Heart right ventricle (tissue), 16 donors: ENCODE results near the gene THSD8. TPM values are rescaled to one million over a fixed set of nuclear protein-coding genes. Genes with fewer than 3 reads are reported as not detected.
A peak's percentile ranks its signal among the peaks of the same experiment; 100 is the strongest.

ENCODE experiments used
- ATAC-seq, 8 donors: fragments of 200-7000 bp; cut with Tn5 transposase; one replicate each; pipeline ENCODE4 v1.9.1; 2020; ENCODE audit warnings: mild to moderate bottlenecking in 8 of 8, moderate library complexity in 8 of 8, moderate number of reproducible peaks in 1 of 8
- DNase-seq, 2 donors: peaks; one replicate each; pipeline ENCODE4 v3.0.0-alpha.2; 2020
- H3K27ac ChIP-seq, 10 donors: fragments of 200-600 bp; sonication (generic) in 2 of 10; one replicate each; pipeline versions ENCODE4 v1.5.0 to v1.8.0; 2020 to 2022; ENCODE audit warnings: mild to moderate bottlenecking in 3 of 10
- H3K27me3 ChIP-seq, 7 donors: fragments of 200-600 bp; one replicate each; pipeline ENCODE4 v1.8.0; 2021 to 2022; ENCODE audit warnings: mild to moderate bottlenecking in 2 of 7
- H3K36me3 ChIP-seq, 9 donors: fragments of 200-600 bp; sonication (generic) in 1 of 9; one replicate each; pipeline versions ENCODE4 v1.5.0 to v1.8.0; 2020 to 2022; ENCODE audit warnings: mild to moderate bottlenecking in 2 of 9
- H3K4me1 ChIP-seq, 9 donors: fragments of 200-600 bp; sonication (generic) in 1 of 9; one replicate each; pipeline versions ENCODE4 v1.5.0 to v1.8.0; 2020 to 2022; ENCODE audit warnings: mild to moderate bottlenecking in 4 of 9
- H3K4me3 ChIP-seq, 10 donors: fragments of 200-600 bp; sonication (generic) in 2 of 10; one replicate each; pipeline versions ENCODE4 v1.5.0 to v1.8.0; 2020 to 2022; ENCODE audit warnings: mild to moderate bottlenecking in 7 of 10, moderate library complexity in 2 of 10
- H3K9me3 ChIP-seq, 11 donors: fragments of 200-600 bp in 10 of 11; sonication (generic) in 2 of 11; one replicate each; pipeline versions ENCODE4 v1.5.0 to v1.8.0; 2013 to 2022; ENCODE audit warnings: mild to moderate bottlenecking in 2 of 11, control low read depth in 1 of 11, moderate library complexity in 1 of 11
- WGBS, 2 donors: extraction: QIAGEN DNeasy Blood & Tissue Kit; methylation state at CpG; one replicate each; pipeline ENCODE4 v1.1.7; 2013; ENCODE audit warnings: inconsistent platforms in 1 of 2; 5-methylcytosine and 5-hydroxymethylcytosine counted together
- intact Hi-C, 10 donors: fragments of 100-400 bp; cut with DNase I; formaldehyde crosslinking; loops; one replicate each; pipeline versions ENCODE4 v1.11.1 to v1.14.2; 2022
- polyA plus RNA-seq, 2 donors: library from polyadenylated mRNA; stranded (reverse); fragments of 200-250 nt; gene quantifications; one replicate each; pipeline ENCODE4 v1.2.3, GENCODE V29; 2013
- total RNA-seq, 10 donors: library from RNA; stranded (reverse); fragmentation: NEBNext Ultra II Directional in 3 of 10; extraction: Animal tissue kit (Norgen Biotek cat#: 25700) in 3 of 10; gene quantifications; one replicate each; pipeline versions ENCODE4 v1.2.1 to v1.2.4, GENCODE V29; 2021 to 2023
- TF ChIP-seq, protein P1 (sequence below), 9 donors: fragments of 200-600 bp; sonication (generic) in 2 of 9; IDR thresholded peaks; one replicate each; pipeline versions ENCODE4 v1.5.0 to v1.8.0; 2021 to 2022; ENCODE audit warnings: antibody characterized with exemption in 9 of 9, mild to moderate bottlenecking in 5 of 9, moderate library complexity in 1 of 9
- donor health status: Arrhythmogenic right ventricular cardiomyopathy.
- donor health status: ischemic (EF 13 %, LVEDD 7.1; RV severe dilation, severe dysfunction).
- donor health status: healthy with polysubstance abuse.
- donor health status: DM: no; HTN: yes; CAD: no.
- donor health status: DM: no; HTN: no; CAD: no.
- donor health status: ischemic (EF 25% LVEDD 6.9; RV normal size, moderate dysfunction).
- donor health status: ischemic (EF 25% LVEDD 5.7; RV mildly dilated, moderate dysfunction).
- donor health status: healthy.
- donor health status: DM: yes; HTN: yes; CAD: no.
- donor health status: Ischemic cardiomyopathy.
- donor health status: ischemic (EF 35%, LVEDD 5.7; RV mildly dilated, moderate dysfunction).
- donor health status: nonischemic (EF 11% LVEDD 7.7; RV severe dilation, severe dysfunction).
- donor health status: DM: yes; HTN: yes; CAD: no.
- donor health status: PGD.
- donor health status: ischemic (EF 29% LVEDD 5.4; RV normal size, mild dysfunction).
- donor health status: nonischemic (EF 23%, LVEDD 6.1; RV moderate dilation, normal function).

The THSD8 gene
- total and polyA plus RNA-seq, 12 donors: 0.72 to 4.8 (median 2.5) TPM

DNA sequence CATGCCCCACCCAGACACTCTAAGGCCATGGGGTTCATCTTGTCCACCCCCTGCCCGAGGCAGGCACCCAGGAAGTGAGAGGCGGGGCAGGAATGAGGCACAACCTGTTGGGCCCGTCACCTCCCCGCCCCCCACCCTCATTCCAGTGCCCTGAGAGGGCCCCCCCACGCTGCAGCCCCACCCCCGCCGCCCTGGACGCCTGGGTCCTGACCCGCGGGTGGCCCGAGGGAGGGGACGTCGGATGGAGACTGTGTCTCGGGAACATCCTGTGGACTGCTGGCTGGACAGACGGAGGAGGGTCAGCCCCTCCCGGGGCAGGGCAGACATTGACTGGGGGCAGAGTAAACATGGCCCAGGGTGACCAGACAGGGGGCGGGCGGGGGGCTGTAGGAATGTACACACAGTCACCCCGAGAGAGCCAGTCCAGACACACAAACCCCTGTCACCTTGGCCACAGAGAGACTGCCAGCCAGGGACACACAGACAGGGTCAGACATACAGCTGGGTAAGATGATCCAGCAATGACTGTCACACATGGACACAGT, 17.9 kb upstream of the THSD8 start:
- Histone ChIP-seq H3K27ac (peak overlapping the region; percentile 89 to 100 (median 99)), H3K36me3 (no peaks in the 10 kb centered on the region), H3K27me3 (no peaks in the 10 kb centered on the region), H3K9me3 (no peaks in the 10 kb centered on the region), H3K4me3 (peak overlapping the region in 6 of 10 donors; percentile 52 to 63 (median 58)), H3K4me1 (peaks cover 55 to 94% (median 70%) of the 10 kb centered on the region in 9 donors)
- intact Hi-C loops: no loop called here
- TF ChIP-seq, protein P1, sequence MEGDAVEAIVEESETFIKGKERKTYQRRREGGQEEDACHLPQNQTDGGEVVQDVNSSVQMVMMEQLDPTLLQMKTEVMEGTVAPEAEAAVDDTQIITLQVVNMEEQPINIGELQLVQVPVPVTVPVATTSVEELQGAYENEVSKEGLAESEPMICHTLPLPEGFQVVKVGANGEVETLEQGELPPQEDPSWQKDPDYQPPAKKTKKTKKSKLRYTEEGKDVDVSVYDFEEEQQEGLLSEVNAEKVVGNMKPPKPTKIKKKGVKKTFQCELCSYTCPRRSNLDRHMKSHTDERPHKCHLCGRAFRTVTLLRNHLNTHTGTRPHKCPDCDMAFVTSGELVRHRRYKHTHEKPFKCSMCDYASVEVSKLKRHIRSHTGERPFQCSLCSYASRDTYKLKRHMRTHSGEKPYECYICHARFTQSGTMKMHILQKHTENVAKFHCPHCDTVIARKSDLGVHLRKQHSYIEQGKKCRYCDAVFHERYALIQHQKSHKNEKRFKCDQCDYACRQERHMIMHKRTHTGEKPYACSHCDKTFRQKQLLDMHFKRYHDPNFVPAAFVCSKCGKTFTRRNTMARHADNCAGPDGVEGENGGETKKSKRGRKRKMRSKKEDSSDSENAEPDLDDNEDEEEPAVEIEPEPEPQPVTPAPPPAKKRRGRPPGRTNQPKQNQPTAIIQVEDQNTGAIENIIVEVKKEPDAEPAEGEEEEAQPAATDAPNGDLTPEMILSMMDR (IDR thresholded peaks at IDR 0.05): no peak
- ATAC-seq: peak in 7 of 8 donors; percentile 2 to 48 (median 25)
- peak; percentile 63 to 78 for DNase-seq
- WGBS, 2 donors: 14 to 19% methylated on average over 19 of the region's 19 CpGs

- Histone ChIP-seq H3K27me3 (no peaks in the 10 kb centered on the region), H3K4me3 (no peak overlapping the region), H3K27ac (peak overlapping the region; percentile 89 to 100 (median 99)), H3K36me3 (no peaks in the 10 kb centered on the region), H3K9me3 (no peaks in the 10 kb centered on the region), H3K4me1 (peaks cover 51 to 94% (median 72%) of the 10 kb centered on the region in 9 donors)
- intact Hi-C loops: no loop called here
- DNase-seq (no peak), ATAC-seq (no peak)
- 51 to 52% methylated on average over 10 of the region's 10 CpGs for WGBS, 2 donors
- TF ChIP-seq, protein P1 (IDR thresholded peaks at IDR 0.05): no peak
Measured at GRCh38 chr19:12784394-12784870, 17.4 kb upstream of the THSD8 start.

GRCh38 chr19:12784871-12785430, 16.9 kb upstream of the THSD8 start:
- 65 to 77% methylated on average over 5 of the region's 5 CpGs for WGBS, 2 donors
- no peaks in the 10 kb centered on the region for H3K36me3 ChIP-seq
- ATAC-seq (no peak), DNase-seq (no peak)
- H3K27ac ChIP-seq: peak overlapping the region in 9 of 10 donors; percentile 89 to 100 (median 99)
- H3K27me3 ChIP-seq: no peaks in the 10 kb centered on the region
- TF ChIP-seq, protein P1 (IDR thresholded peaks at IDR 0.05): no peak
- peaks cover 51 to 89% (median 72%) of the 10 kb centered on the region in 9 donors for H3K4me1 ChIP-seq
- H3K9me3 ChIP-seq: no peaks in the 10 kb centered on the region
- intact Hi-C loops: no loop called here
- peak overlapping the region in 2 of 10 donors; percentile 7 to 19 for H3K4me3 ChIP-seq

DNA sequence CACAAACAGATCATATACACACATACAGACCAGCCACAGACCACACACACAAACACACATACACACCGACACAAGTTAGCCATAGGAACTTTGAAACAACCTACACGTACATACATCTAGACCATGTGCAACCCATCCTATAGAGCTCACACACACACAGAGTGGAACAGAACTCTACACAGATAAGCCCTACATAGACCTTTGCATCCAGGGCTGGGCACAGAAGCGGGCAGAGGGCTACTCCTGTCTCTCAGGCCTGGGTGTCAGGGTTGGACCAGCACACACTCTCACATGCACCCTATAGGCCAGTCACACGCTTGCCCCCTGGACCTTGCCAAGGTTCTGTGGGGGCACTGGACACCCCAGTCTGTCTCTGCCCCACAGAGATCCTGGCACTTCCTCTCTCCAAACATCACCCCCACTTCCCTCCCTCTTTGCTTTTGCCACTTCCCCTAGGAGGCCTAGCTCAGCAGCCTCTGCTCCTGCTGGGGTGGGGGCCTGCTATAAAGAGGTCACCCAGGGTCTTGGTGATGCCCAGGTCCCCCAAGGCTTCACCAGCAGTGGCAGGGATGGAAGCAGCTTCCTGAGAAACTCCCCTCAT, 16.3 kb upstream of the THSD8 start:
- TF ChIP-seq, protein P1 (IDR thresholded peaks at IDR 0.05): no peak
- Histone ChIP-seq H3K36me3 (no peaks in the 10 kb centered on the region), H3K4me3 (peak overlapping the region in 2 of 10 donors; percentile 7 to 19), H3K9me3 (no peaks in the 10 kb centered on the region), H3K27ac (peak overlapping the region; percentile 94 to 100 (median 99)), H3K4me1 (peaks cover 52 to 88% (median 76%) of the 10 kb centered on the region in 9 donors), H3K27me3 (no peaks in the 10 kb centered on the region)
- ATAC-seq: no peak
- intact Hi-C loops: no loop called here
- 77 to 81% methylated on average over 4 of the region's 4 CpGs for WGBS, 2 donors
- DNase-seq: peak; percentile 16 to 42
